H1 (cell line): ENCODE results near the gene TSGA10IP. TPM values are rescaled to one million over a fixed set of nuclear protein-coding genes. Genes with fewer than 3 reads are reported as not detected.

Experiments used
- CTCF ChIA-PET: fragments of 300-600 bp; sonication (Branson Sonifier 250); formaldehyde crosslinking; loops from one replicate; lab custom pipeline; 2021; ENCODE audit not compliant: partially characterized antibody; lab: Charles Lee
- POLR2A ChIA-PET: fragments of 300-600 bp; sonication (Branson Sonifier 250); formaldehyde crosslinking; loops from one replicate; lab custom pipeline; 2021; ENCODE audit warnings: inconsistent platforms; ENCODE audit not compliant: partially characterized antibody; lab: Charles Lee
- DNase-seq, 2 experiments: peaks; one replicate each; pipeline versions ENCODE4 v3.0.0 to v3.0.0-alpha.2; 2010 to 2022; ENCODE audit warnings: low spot score in 2 of 2, low read depth in 1 of 2, mixed read lengths in 1 of 2
- FAIRE-seq: peaks from 2 replicates; lab custom pipeline; 2011; peaks lifted over from hg19 to GRCh38; lab: Jason Lieb, UNC
- H2AFZ ChIP-seq: 2 replicates; pipeline ENCODE4 v1.8.1; 2012; ENCODE audit warnings: low read length, inconsistent platforms
- H2AK5ac ChIP-seq: 2 replicates; pipeline ENCODE4 v1.6.1; 2013; ENCODE audit warnings: low read depth, low read length
- H2BK120ac ChIP-seq: replicated peaks from 2 replicates; pipeline ENCODE3; 2013; ENCODE audit warnings: low read depth, low read length, inconsistent platforms
- H2BK12ac ChIP-seq: 2 replicates; pipeline ENCODE4 v1.6.1; 2013; ENCODE audit warnings: low read depth, low read length
- H2BK15ac ChIP-seq: 2 replicates; pipeline ENCODE4 v1.6.1; 2013; ENCODE audit warnings: low read length
- H2BK20ac ChIP-seq: 2 replicates; pipeline ENCODE4 v1.6.1; 2013; ENCODE audit warnings: low read length
- H2BK5ac ChIP-seq: 2 replicates; pipeline ENCODE4 v1.6.1; 2013; ENCODE audit warnings: low read depth, low read length
- H3K14ac ChIP-seq: 2 replicates; pipeline ENCODE4 v1.6.1; 2013; ENCODE audit warnings: inconsistent platforms; ENCODE audit not compliant: insufficient read length
- H3K18ac ChIP-seq: 2 replicates; pipeline ENCODE4 v1.6.1; 2013; ENCODE audit warnings: low read length; ENCODE audit errors: extremely low read depth
- H3K23ac ChIP-seq: 2 replicates; pipeline ENCODE4 v1.6.1; 2013; ENCODE audit warnings: inconsistent platforms; ENCODE audit not compliant: insufficient read length
- H3K23me2 ChIP-seq: 2 replicates; pipeline ENCODE4 v1.6.1; 2013; ENCODE audit warnings: low read depth, low read length
- H3K27ac ChIP-seq: 2 replicates; pipeline ENCODE4 v1.6.1; 2011; ENCODE audit warnings: low read depth, low read length, inconsistent platforms
- H3K27me3 ChIP-seq, 4 experiments: replicated peaks in 1 of 4; 1 replicate in 1 of 4; 2 replicates in 3 of 4; pipeline versions ENCODE4 v1.6.1 to v1.8.1; 2011 to 2013; ENCODE audit warnings: low read length in 3 of 4, mild to moderate bottlenecking in 3 of 4, inconsistent platforms in 2 of 4, mixed read lengths in 2 of 4, moderate library complexity in 1 of 4; ENCODE audit not compliant: control insufficient read depth in 3 of 4, insufficient read depth in 3 of 4; ENCODE audit errors: extremely low read depth in 1 of 4
- H3K36me3 ChIP-seq, 4 experiments: 2 replicates each; pipeline versions ENCODE4 v1.6.1 to v1.8.1; 2011 to 2013; ENCODE audit warnings: mild to moderate bottlenecking in 4 of 4, low read length in 3 of 4, moderate library complexity in 2 of 4, control low read depth in 1 of 4, inconsistent platforms in 1 of 4; ENCODE audit not compliant: insufficient read depth in 4 of 4, control insufficient read depth in 2 of 4
- H3K4ac ChIP-seq: replicated peaks from 2 replicates; pipeline ENCODE3; 2013; ENCODE audit warnings: low read length, low read depth, mixed read lengths, inconsistent platforms; ENCODE audit not compliant: insufficient read length
- H3K4me1 ChIP-seq, 4 experiments: replicated peaks in 1 of 4; 1 replicate in 1 of 4; 2 replicates in 3 of 4; pipeline versions ENCODE4 v1.6.1 to v1.8.1; 2011 to 2013; ENCODE audit warnings: low read length in 3 of 4, inconsistent platforms in 2 of 4, mixed read lengths in 1 of 4; ENCODE audit not compliant: insufficient read depth in 4 of 4, control insufficient read depth in 3 of 4
- H3K4me2 ChIP-seq, 2 experiments: 2 replicates each; pipeline versions ENCODE4 v1.6.1 to v1.8.1; 2011 to 2013; ENCODE audit warnings: low read depth in 2 of 2, low read length in 2 of 2, control low read depth in 1 of 2, inconsistent platforms in 1 of 2, mild to moderate bottlenecking in 1 of 2; ENCODE audit not compliant: insufficient read depth in 1 of 2
- H3K4me3 ChIP-seq, 4 experiments: fragments of 200-600, 300-600 bp in 1 of 4; sonication (generic), shearing (Covaris generic), sonication (Bioruptor Twin) in 1 of 4; 2 replicates each; pipeline versions ENCODE4 v1.5.1 to v1.8.1; 2011 to 2016; ENCODE audit warnings: low read length in 4 of 4, low read depth in 3 of 4, control low read depth in 2 of 4, inconsistent platforms in 2 of 4, mild to moderate bottlenecking in 2 of 4, mixed read lengths in 1 of 4, moderate library complexity in 1 of 4; ENCODE audit not compliant: insufficient read depth in 2 of 4; ENCODE audit errors: extremely low read depth in 1 of 4
- H3K56ac ChIP-seq: replicated peaks from 2 replicates; pipeline ENCODE3; 2013; ENCODE audit warnings: low read depth, mild to moderate bottlenecking, mixed read lengths, low read length, inconsistent platforms; ENCODE audit not compliant: insufficient read length
- H3K79me1 ChIP-seq: 2 replicates; pipeline ENCODE4 v1.6.1; 2013; ENCODE audit warnings: low read depth, low read length, control low read depth
- H3K79me2 ChIP-seq, 2 experiments: 2 replicates each; pipeline versions ENCODE4 v1.6.1 to v1.8.1; 2012 to 2013; ENCODE audit warnings: low read length in 2 of 2, mild to moderate bottlenecking in 2 of 2, inconsistent platforms in 1 of 2; ENCODE audit not compliant: insufficient read depth in 2 of 2, control insufficient read depth in 1 of 2
- H3K9ac ChIP-seq, 4 experiments: replicated peaks in 1 of 4; 1 replicate in 1 of 4; 2 replicates in 3 of 4; pipeline versions ENCODE4 v1.6.1 to v1.8.1; 2011 to 2013; ENCODE audit warnings: low read depth in 3 of 4, low read length in 3 of 4, control low read depth in 2 of 4, mild to moderate bottlenecking in 2 of 4, moderate library complexity in 2 of 4, inconsistent platforms in 1 of 4; ENCODE audit errors: extremely low read depth in 1 of 4
- H3K9me3 ChIP-seq, 2 experiments: 2 replicates each; pipeline versions ENCODE4 v1.6.1 to v1.8.1; 2012 to 2013; ENCODE audit warnings: mild to moderate bottlenecking in 2 of 2, moderate library complexity in 2 of 2, control low read depth in 1 of 2, inconsistent platforms in 1 of 2, low read depth in 1 of 2, low read length in 1 of 2, mixed read lengths in 1 of 2; ENCODE audit not compliant: insufficient read depth in 2 of 2
- H4K20me1 ChIP-seq, 2 experiments: replicated peaks in 1 of 2; 2 replicates each; pipeline versions ENCODE3 to v1.8.1; 2011 to 2013; ENCODE audit warnings: inconsistent platforms in 2 of 2, low read length in 2 of 2, mild to moderate bottlenecking in 1 of 2; ENCODE audit not compliant: insufficient read depth in 2 of 2, control insufficient read depth in 1 of 2
- H4K5ac ChIP-seq: 2 replicates; pipeline ENCODE4 v1.6.1; 2013; ENCODE audit warnings: low read length, low read depth, mixed read lengths, inconsistent platforms; ENCODE audit not compliant: insufficient read length
- H4K8ac ChIP-seq: 2 replicates; pipeline ENCODE4 v1.8.0; 2013; ENCODE audit warnings: mild to moderate bottlenecking, moderate library complexity, low read length, inconsistent platforms; ENCODE audit not compliant: insufficient read depth; ENCODE audit errors: extremely low read depth
- H4K91ac ChIP-seq: replicated peaks from 2 replicates; pipeline ENCODE3; 2013; ENCODE audit warnings: low read length, mixed read lengths, inconsistent platforms; ENCODE audit not compliant: insufficient read length
- CHD2 ChIP-seq: IDR thresholded peaks from 2 replicates; pipeline ENCODE4 v1.6.1; 2012; ENCODE audit warnings: low read length, improper control_type of control experiment
- CTBP2 ChIP-seq: IDR thresholded peaks from 2 replicates; pipeline ENCODE4 v1.7.0; 2011; ENCODE audit warnings: borderline replicate concordance, mild to moderate bottlenecking, moderate library complexity, mixed read lengths, low read length; ENCODE audit not compliant: insufficient read depth, insufficient read length
- NANOG ChIP-seq: IDR thresholded peaks from 2 replicates; pipeline ENCODE4 v1.6.1; 2011; ENCODE audit warnings: low read length, low read depth, mild to moderate bottlenecking, inconsistent platforms; ENCODE audit not compliant: insufficient read depth, poor library complexity, severe bottlenecking
- POLR2A ChIP-seq, 2 experiments: IDR thresholded peaks; 1 replicate in 1 of 2; 2 replicates in 1 of 2; pipeline ENCODE4 v1.6.1; 2011; ENCODE audit warnings: low read depth in 2 of 2, low read length in 2 of 2, mild to moderate bottlenecking in 2 of 2; ENCODE audit errors: control extremely low read depth in 1 of 2
- POLR2AphosphoS5 ChIP-seq: IDR thresholded peaks from 2 replicates; pipeline ENCODE4 v1.6.1; 2011; ENCODE audit warnings: low read depth, low read length
- SUZ12 ChIP-seq: fragments of 200-600 bp; sonication (generic); IDR thresholded peaks from 2 replicates; pipeline ENCODE4 v1.6.1; 2012; ENCODE audit warnings: mild to moderate bottlenecking, inconsistent platforms, low read length, moderate library complexity, mixed read lengths
- TEAD4 ChIP-seq: IDR thresholded peaks from 2 replicates; pipeline ENCODE4 v1.6.1; 2012; ENCODE audit warnings: low read depth, low read length, inconsistent platforms, mixed read lengths
- WGBS, 2 experiments: shearing (Covaris generic) in 1 of 2; methylation state at CpG; one replicate each; pipeline versions ENCODE4 v1.1.6 to v1.1.7; 2013 to 2015; ENCODE audit warnings: low lambda C conversion rate in 2 of 2, mixed read lengths in 2 of 2, inconsistent platforms in 1 of 2, low coverage in 1 of 2, missing lambda C conversion rate in 1 of 2; ENCODE audit not compliant: insufficient replicate concordance in 2 of 2, insufficient coverage in 1 of 2, insufficient read length in 1 of 2; ENCODE audit errors: extremely low coverage in 1 of 2, missing lambda C conversion rate in 1 of 2; 5-methylcytosine and 5-hydroxymethylcytosine counted together
- polyA plus RNA-seq, 7 experiments: library from polyadenylated mRNA; depleted of rRNA in 3 of 7; stranded (reverse) in 5 of 7; unstranded in 2 of 7; fragments of >200 nt in 5 of 7; fragments of 200-250 nt in 2 of 7; gene quantifications; 1 replicate in 5 of 7; 2 replicates in 1 of 7; 4 replicates in 1 of 7; pipeline versions ENCODE4 v1.2.1 to v1.2.3, GENCODE V29; 2011 to 2013; ENCODE audit warnings: missing spikeins in 2 of 7, mixed read lengths in 2 of 7
- total RNA-seq: library from RNA; stranded (reverse); fragmentation: NEBNext Ultra II Directional; extraction: Animal tissue kit (Norgen Biotek cat#: 25700); gene quantifications from 2 replicates; pipeline ENCODE4 v1.2.1, GENCODE V29; 2021

The TSGA10IP gene
- total and polyA plus RNA-seq, 2 of the 8 experiments (the other 6 are each of a cell fraction or from before 2014, with no cell fraction given): 1.9 to 6.0 TPM

- Histone ChIP-seq H2BK5ac (no peak overlapping the region), H2BK120ac (no peak overlapping the region), H2BK12ac (no peak overlapping the region; the same call in 1 of the 2 replicates), H2AFZ (no peak overlapping the region), H4K8ac (no peak overlapping the region), H4K20me1 (peaks cover 0 to 7% of the 10 kb centered on the region in 2 experiments), H3K27ac (no peak overlapping the region), H4K5ac (no peak overlapping the region), H3K4ac (no peak overlapping the region), H4K91ac (no peak overlapping the region), H3K79me1 (peaks cover 7% of the 10 kb centered on the region; the same call in 1 of the 2 replicates), H2BK20ac (no peak overlapping the region), H3K4me3 (peak overlapping the region; percentile 91 to 98 (median 94); a peak in 7 of 8 replicates), H2BK15ac (peak overlapping the region; percentile 40; the same call in 1 of the 2 replicates), H3K9me3 (no peaks in the 10 kb centered on the region), H3K4me1 (peaks cover 0 to 22% (median 13%) of the 10 kb centered on the region in 4 experiments; a peak in 4 of 7 replicates), H3K56ac (no peak overlapping the region), H3K4me2 (peak overlapping the region; percentile 83 to 94), H2AK5ac (peak overlapping the region; percentile 17; the same call in 1 of the 2 replicates), H3K27me3 (no peaks in the 10 kb centered on the region), H3K79me2 (peaks cover 0 to 7% of the 10 kb centered on the region in 2 experiments; a peak in 2 of 4 replicates), H3K14ac (no peak overlapping the region), H3K23ac (no peak overlapping the region), H3K18ac (no peak overlapping the region), H3K9ac (no peak overlapping the region), H3K23me2 (peaks cover 13% of the 10 kb centered on the region; the same call in 1 of the 2 replicates), H3K36me3 (peaks cover 0 to 6% (median 2%) of the 10 kb centered on the region in 4 experiments; a peak in 4 of 8 replicates)
- POLR2A ChIA-PET: interaction anchor here (0.5 to 4.9 kb wide), 19 partner anchors 9 to 254 kb away, joined by 3 to 36 read pairs (median 4); partner anchors contain the start of genes CCDC85B, FIBP, MUS81 and SF3B2
- CTCF ChIA-PET: interaction anchor here (0.6 to 2.3 kb wide), 6 partner anchors 10 to 74 kb away, joined by 3 to 10 read pairs (median 6); partner anchors contain the start of gene FIBP
- FAIRE-seq: no peak
- TF ChIP-seq POLR2A (IDR thresholded peaks at IDR 0.05; ENCODE audit: control extremely low read depth in 1 of 2, low read depth in 2 of 2, low read length in 2 of 2): 0 out of 3 replicates have a peak, but pooled peaks of 1 of the 2 experiments have one; percentile 22
- TF ChIP-seq POLR2AphosphoS5: peak; percentile 51; the same call in 1 of the 2 replicates
- no peak for TF ChIP-seq TEAD4
- TF ChIP-seq CTBP2: no peak
- no peak for TF ChIP-seq SUZ12
- no peak for TF ChIP-seq CHD2
- TF ChIP-seq NANOG: no peak
- no peak for DNase-seq
- 93% methylated on average over 35 of the region's 35 CpGs; no CpG with 5 or more reads in 1 of the 2 experiments for WGBS, 2 experiments
Observed at GRCh38 chr11:65917434-65918210, 27.7 kb upstream of the TSGA10IP start.
